Measurements from ENCODE around the gene SLC5A10. TPM values are rescaled to one million over a fixed set of nuclear protein-coding genes. Genes with fewer than 3 reads are reported as not detected.

Gene SLC5A10
- total RNA-seq, 1 experiment from 2014 or later: not detected

GRCh38 chr17:18917506-18918032 lies 34.4 kb upstream of the SLC5A10 start:
- H3K27ac ChIP-seq (ENCODE audit: low read depth, low read length, poor library complexity, severe bottlenecking): no peak overlapping the region
- H3K4me1 ChIP-seq (ENCODE audit: insufficient read depth, low read length, poor library complexity, severe bottlenecking): no peaks in the 10 kb centered on the region
- H3K27me3 ChIP-seq (replicated peaks; ENCODE audit: insufficient read depth, low read depth, low read length, poor library complexity): no peaks in the 10 kb centered on the region
- peaks cover 25% of the 10 kb centered on the region for H3K36me3 ChIP-seq (ENCODE audit: insufficient read depth, low read length, poor library complexity, severe bottlenecking)
- ChIA-PET POLR2A (ENCODE audit: low non-redundant PET) (no interaction called here), CTCF (no interaction called here)
- BruUV-seq (replicated peaks): no TSS peak
- no peak overlapping the region for H3K4me3 ChIP-seq (ENCODE audit: low read depth, low read length, poor library complexity, severe bottlenecking)
- no peak for TF ChIP-seq EZH2 (IDR thresholded peaks at IDR 0.05; ENCODE audit: borderline replicate concordance, low read depth, low read length, poor library complexity, severe bottlenecking)
- TF ChIP-seq CTCF (conservative IDR thresholded peaks at IDR 0.05; ENCODE audit: low read depth, low read length): no peak
- no peak for DNase-seq (ENCODE audit: low spot score)
- H3K9me3 ChIP-seq (ENCODE audit: low read depth, low read length, poor library complexity, severe bottlenecking): no peaks in the 10 kb centered on the region
- intact Hi-C loops (cut with micrococcal nuclease; ENCODE audit: unreplicated experiment): no loop called here

DNA sequence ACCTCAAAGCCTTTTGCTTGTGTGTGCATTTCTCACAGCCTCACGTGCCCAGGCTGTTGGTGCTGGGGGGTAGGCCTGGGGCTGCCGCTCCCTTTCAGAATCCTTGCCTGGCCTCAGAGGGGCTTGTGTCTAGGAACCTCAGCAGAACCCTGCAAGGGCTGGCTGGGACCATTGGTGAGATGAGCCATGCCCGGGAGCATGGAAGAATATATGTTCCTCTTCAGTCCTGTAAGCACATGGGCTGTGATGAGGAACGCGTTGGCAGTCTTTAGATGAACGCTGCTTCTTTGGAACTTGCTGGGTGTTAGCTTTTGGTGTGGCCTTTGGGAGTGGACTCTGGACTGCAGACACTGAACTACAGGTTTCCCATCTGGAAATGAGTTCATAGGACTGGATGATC lies 32.0 kb upstream of the SLC5A10 start:
- ChIA-PET CTCF (no interaction called here), POLR2A (ENCODE audit: low non-redundant PET) (no interaction called here)
- H3K4me1 ChIP-seq (ENCODE audit: insufficient read depth, low read length, poor library complexity, severe bottlenecking): no peaks in the 10 kb centered on the region

DNA sequence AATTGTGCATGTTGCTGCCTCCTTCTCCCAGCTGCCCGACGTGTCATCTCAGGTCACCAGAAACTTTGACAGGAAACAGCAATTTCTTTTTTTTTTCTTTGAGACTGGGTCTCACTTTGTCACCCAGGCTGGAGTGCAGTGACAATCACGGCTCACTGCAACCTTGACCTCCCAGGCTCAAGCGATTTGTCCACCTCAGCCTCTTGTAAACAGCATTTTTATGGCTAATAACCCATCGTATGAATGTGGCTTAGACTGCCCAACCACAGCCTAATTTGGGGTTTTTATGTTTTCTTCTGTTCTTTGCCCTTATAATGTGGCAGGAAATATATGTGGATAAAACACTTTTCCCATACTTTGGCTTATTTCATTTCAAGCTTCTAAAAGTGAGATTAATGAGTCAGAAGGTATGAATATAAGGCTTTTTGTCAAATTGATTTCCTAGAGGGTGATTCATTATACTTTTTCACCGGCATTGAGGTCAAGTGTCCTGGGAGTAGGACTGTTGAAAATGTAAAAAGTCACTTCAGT lies 31.0 kb upstream of the SLC5A10 start:
- no peak overlapping the region for H3K4me3 ChIP-seq (ENCODE audit: low read depth, low read length, poor library complexity, severe bottlenecking)
- intact Hi-C loops (cut with micrococcal nuclease; ENCODE audit: unreplicated experiment): no loop called here
- CTCF ChIA-PET: no interaction called here
- POLR2A ChIA-PET (ENCODE audit: low non-redundant PET): no interaction called here
- no peaks in the 10 kb centered on the region for H3K27me3 ChIP-seq (replicated peaks; ENCODE audit: insufficient read depth, low read depth, low read length, poor library complexity)
- H3K36me3 ChIP-seq (ENCODE audit: insufficient read depth, low read length, poor library complexity, severe bottlenecking): peaks cover 15% of the 10 kb centered on the region
- no peaks in the 10 kb centered on the region for H3K4me1 ChIP-seq (ENCODE audit: insufficient read depth, low read length, poor library complexity, severe bottlenecking)
- no peak for TF ChIP-seq EZH2 (IDR thresholded peaks at IDR 0.05; ENCODE audit: borderline replicate concordance, low read depth, low read length, poor library complexity, severe bottlenecking)
- no peak for TF ChIP-seq CTCF (conservative IDR thresholded peaks at IDR 0.05; ENCODE audit: low read depth, low read length)
- no TSS peak for BruUV-seq (replicated peaks)
- no peak overlapping the region for H3K27ac ChIP-seq (ENCODE audit: low read depth, low read length, poor library complexity, severe bottlenecking)
- no peak for DNase-seq (ENCODE audit: low spot score)
- no peaks in the 10 kb centered on the region for H3K9me3 ChIP-seq (ENCODE audit: low read depth, low read length, poor library complexity, severe bottlenecking)

More for the DNA sequence above, 32.0 kb upstream of the SLC5A10 start:
- no TSS peak for BruUV-seq (replicated peaks)
- H3K27ac ChIP-seq (ENCODE audit: low read depth, low read length, poor library complexity, severe bottlenecking): no peak overlapping the region
- no peak for DNase-seq (ENCODE audit: low spot score)
- H3K9me3 ChIP-seq (ENCODE audit: low read depth, low read length, poor library complexity, severe bottlenecking): no peaks in the 10 kb centered on the region
- H3K27me3 ChIP-seq (replicated peaks; ENCODE audit: insufficient read depth, low read depth, low read length, poor library complexity): no peaks in the 10 kb centered on the region
- no peak overlapping the region for H3K4me3 ChIP-seq (ENCODE audit: low read depth, low read length, poor library complexity, severe bottlenecking)
- intact Hi-C loops (cut with micrococcal nuclease; ENCODE audit: unreplicated experiment): no loop called here
- TF ChIP-seq EZH2 (IDR thresholded peaks at IDR 0.05; ENCODE audit: borderline replicate concordance, low read depth, low read length, poor library complexity, severe bottlenecking): no peak
- no peak for TF ChIP-seq CTCF (conservative IDR thresholded peaks at IDR 0.05; ENCODE audit: low read depth, low read length)
- H3K36me3 ChIP-seq (ENCODE audit: insufficient read depth, low read length, poor library complexity, severe bottlenecking): peaks cover 16% of the 10 kb centered on the region

Data from A673 (cell line).